Measurements from ENCODE around the gene SESN2. TPM values are rescaled to one million over a fixed set of nuclear protein-coding genes. Genes with fewer than 3 reads are reported as not detected.

The SESN2 gene
- total RNA-seq, 1 experiment from 2014 or later = 118 TPM

- H3K36me3 Mint-ChIP-seq (ENCODE audit: insufficient read depth, unreplicated experiment) = peaks cover 58% of the 10 kb centered on the region
- no peak for TF ChIP-seq CTCF (IDR thresholded peaks at IDR 0.05; ENCODE audit: unreplicated experiment)
- intact Hi-C loops (cut with micrococcal nuclease) = no loop called here
- ChIA-PET CTCF (no interaction called here), POLR2A (interaction anchor here (0.9 to 11.6 kb wide), 3 partner anchors 10 to 140 kb away, joined by 3 to 314 read pairs (median 5); partner anchors contain the start of gene EYA3)
- no TSS peak for BruUV-seq (replicated peaks)
- no peak for DNase-seq (ENCODE audit: unreplicated experiment)
- H3K27ac Mint-ChIP-seq (ENCODE audit: low read depth, unreplicated experiment) = no peak overlapping the region
- H3K27me3 Mint-ChIP-seq (ENCODE audit: insufficient read depth, unreplicated experiment) = no peaks in the 10 kb centered on the region
- no peaks in the 10 kb centered on the region for H3K4me1 Mint-ChIP-seq (ENCODE audit: insufficient read depth, unreplicated experiment)
- H3K9me3 Mint-ChIP-seq (ENCODE audit: unreplicated experiment) = no peaks in the 10 kb centered on the region
- no peak overlapping the region for H3K4me3 Mint-ChIP-seq (ENCODE audit: unreplicated experiment)
Measured at GRCh38 chr1:28229089-28229488, 30.2 kb upstream of the SESN2 start.

- ChIA-PET CTCF (interaction anchor here (0.6 to 0.7 kb wide), 2 partner anchors 13 to 94 kb away, joined by 3 to 5 read pairs; no protein-coding TSS in a partner anchor), POLR2A (interaction anchor here (0.9 to 11.6 kb wide), 4 partner anchors 11 to 141 kb away, joined by 3 to 314 read pairs (median 4); partner anchors contain the start of gene EYA3)
- no peak overlapping the region for H3K27ac Mint-ChIP-seq (ENCODE audit: low read depth, unreplicated experiment)
- intact Hi-C loops (cut with micrococcal nuclease) = no loop called here
- H3K4me3 Mint-ChIP-seq (ENCODE audit: unreplicated experiment) = no peak overlapping the region
- TF ChIP-seq CTCF (IDR thresholded peaks at IDR 0.05; ENCODE audit: unreplicated experiment) = no peak
- DNase-seq (ENCODE audit: unreplicated experiment) = no peak
- H3K27me3 Mint-ChIP-seq (ENCODE audit: insufficient read depth, unreplicated experiment) = no peaks in the 10 kb centered on the region
- no peaks in the 10 kb centered on the region for H3K4me1 Mint-ChIP-seq (ENCODE audit: insufficient read depth, unreplicated experiment)
- H3K36me3 Mint-ChIP-seq (ENCODE audit: insufficient read depth, unreplicated experiment) = peaks cover 49% of the 10 kb centered on the region
- no peaks in the 10 kb centered on the region for H3K9me3 Mint-ChIP-seq (ENCODE audit: unreplicated experiment)
- no TSS peak for BruUV-seq (replicated peaks)
Measured at GRCh38 chr1:28229996-28230395, 29.3 kb upstream of the SESN2 start.

DNA sequence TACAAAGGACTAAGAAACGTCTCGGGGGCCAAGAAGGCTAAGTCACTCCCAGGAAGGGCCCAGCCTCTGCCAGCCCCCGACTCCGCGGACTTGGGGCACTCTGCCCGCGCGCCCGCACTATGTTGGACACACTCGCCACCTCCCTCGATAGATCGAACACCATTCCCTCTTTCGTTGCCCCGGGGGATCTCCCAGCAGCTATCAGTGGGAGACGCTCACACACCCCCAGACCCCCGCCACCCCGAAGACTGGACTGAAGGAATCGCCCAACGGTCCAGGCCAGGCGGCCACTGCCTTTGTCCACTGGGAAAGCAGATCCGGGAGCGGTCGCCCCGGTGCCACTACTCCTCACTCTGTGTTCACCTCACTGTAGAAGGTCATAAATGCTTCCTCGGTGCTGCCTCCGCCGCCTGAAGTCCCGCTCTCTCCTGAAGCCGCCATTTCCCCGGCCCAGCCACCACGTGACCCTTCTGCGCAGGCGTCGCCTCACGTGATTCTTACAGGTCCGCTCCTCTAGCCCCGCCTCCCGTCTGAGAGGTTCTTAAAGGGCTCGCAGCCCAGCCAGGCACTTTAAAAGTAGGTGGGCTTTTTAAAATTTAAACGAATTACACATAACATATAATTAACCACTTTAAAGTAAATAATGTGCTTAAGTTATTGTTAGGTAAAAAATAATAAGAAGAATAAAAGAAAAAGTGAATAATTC, 26.6 kb upstream of the SESN2 start, which contains the start of gene DNAJC8:
Gene DNAJC8, minus strand, starts transcription at position 472 of the 706 bp plus-strand sequence. Its CDS starts 31 bp downstream, at position 441.
- TF ChIP-seq CTCF (IDR thresholded peaks at IDR 0.05; ENCODE audit: unreplicated experiment) = no peak
- TSS peak; percentile 71 for BruUV-seq (replicated peaks)
- ChIA-PET CTCF (interaction anchor here (0.6 to 0.8 kb wide), 3 partner anchors 30 to 1074 kb away, joined by 3 to 6 read pairs (median 4); no protein-coding TSS in a partner anchor), POLR2A (interaction anchor here (1.0 to 11.6 kb wide), 9 partner anchors 14 to 148 kb away, joined by 3 to 314 read pairs (median 4); partner anchors contain the start of genes EYA3 and SESN2)
- Mint-ChIP-seq H3K9me3 (ENCODE audit: unreplicated experiment) (no peaks in the 10 kb centered on the region), H3K4me3 (ENCODE audit: unreplicated experiment) (peak within 1 kb of the TSS; percentile 92), H3K27ac (ENCODE audit: low read depth, unreplicated experiment) (peak within 1 kb of the TSS; percentile 99), H3K27me3 (ENCODE audit: insufficient read depth, unreplicated experiment) (no peaks in the 10 kb centered on the region), H3K4me1 (ENCODE audit: insufficient read depth, unreplicated experiment) (no peaks in the 10 kb centered on the region), H3K36me3 (ENCODE audit: insufficient read depth, unreplicated experiment) (peaks cover 22% of the 10 kb centered on the region)
- intact Hi-C loops (cut with micrococcal nuclease) = no loop called here
- DNase-seq (ENCODE audit: unreplicated experiment) = peak; percentile 94

GRCh38 chr1:28233264-28233606, 26.1 kb upstream of the SESN2 start:
- Mint-ChIP-seq H3K27me3 (ENCODE audit: insufficient read depth, unreplicated experiment) (no peaks in the 10 kb centered on the region), H3K9me3 (ENCODE audit: unreplicated experiment) (no peaks in the 10 kb centered on the region), H3K36me3 (ENCODE audit: insufficient read depth, unreplicated experiment) (peaks cover 16% of the 10 kb centered on the region), H3K27ac (ENCODE audit: low read depth, unreplicated experiment) (peak overlapping the region; percentile 99), H3K4me3 (ENCODE audit: unreplicated experiment) (peak overlapping the region; percentile 92), H3K4me1 (ENCODE audit: insufficient read depth, unreplicated experiment) (no peaks in the 10 kb centered on the region)
- no peak for TF ChIP-seq CTCF (IDR thresholded peaks at IDR 0.05; ENCODE audit: unreplicated experiment)
- ChIA-PET POLR2A (interaction anchor here (1.1 to 11.6 kb wide), 2 partner anchors 13 to 27 kb away, joined by 5 to 314 read pairs; no protein-coding TSS in a partner anchor), CTCF (interaction anchor here (0.7 to 0.8 kb wide), 2 partner anchors 30 to 338 kb away, joined by 3 to 4 read pairs; no protein-coding TSS in a partner anchor)
- intact Hi-C loops (cut with micrococcal nuclease) = no loop called here
- BruUV-seq (replicated peaks) = no TSS peak
- DNase-seq (ENCODE audit: unreplicated experiment) = no peak
